ENCODE data around the gene TRPV2.
"Not testable (repeated sequence)": the region's sequence is repeated elsewhere in the genome, so short reads cannot be mapped to it uniquely, and the experiment has no call there.

The TRPV2 gene

DNA sequence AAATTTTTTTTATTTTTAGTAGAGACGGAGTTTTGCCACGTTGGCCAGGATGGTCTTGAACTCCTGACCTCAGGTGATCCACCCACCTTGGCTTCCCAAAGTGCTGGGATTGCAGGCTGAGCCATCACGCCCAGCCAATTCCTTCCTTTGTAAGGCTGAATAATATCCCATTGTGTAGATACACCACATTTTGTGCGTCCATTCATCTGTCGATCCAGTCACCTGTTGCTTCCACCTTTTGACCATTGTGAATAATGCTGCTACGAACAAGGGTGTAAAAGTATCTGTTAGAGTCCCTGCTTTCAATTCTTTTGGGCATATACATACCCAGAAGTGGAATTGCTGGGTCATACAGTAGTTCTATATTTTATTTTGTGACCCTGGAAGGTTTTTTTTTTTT, 15.3 kb downstream of the TRPV2 start:
- no peak for DNase-seq
- intact Hi-C loops (cut with DNase I) = no loop called here

GRCh38 chr17:16432017-16432416, 16.6 kb downstream of the TRPV2 start:
- no peak for DNase-seq
- intact Hi-C loops (cut with DNase I) = no loop called here

DNA sequence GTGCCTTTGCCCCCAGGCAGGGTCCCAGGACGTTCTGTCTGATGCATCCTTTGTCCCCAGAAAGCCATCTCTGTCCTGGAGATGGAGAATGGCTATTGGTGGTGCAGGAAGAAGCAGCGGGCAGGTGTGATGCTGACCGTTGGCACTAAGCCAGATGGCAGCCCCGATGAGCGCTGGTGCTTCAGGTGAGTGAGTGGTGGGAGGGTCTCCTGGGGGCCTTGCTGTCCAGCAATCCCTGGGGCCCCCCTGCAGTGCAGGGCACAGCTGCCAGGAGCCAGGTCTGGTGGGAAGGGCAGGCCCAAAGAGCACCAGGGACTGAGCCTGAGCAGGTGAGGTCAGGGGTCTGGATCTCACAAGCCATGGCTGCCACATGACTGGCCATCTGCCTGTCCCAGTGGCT, 18.1 kb downstream of the TRPV2 start:
- DNase-seq = no peak
- intact Hi-C loops (cut with DNase I) = no loop called here

GRCh38 chr17:16434662-16435061, 19.3 kb downstream of the TRPV2 start:
- intact Hi-C loops (cut with DNase I) = loop anchor here (5.0 kb wide), 1 partner anchor 72 kb away; no protein-coding TSS in a partner anchor
- DNase-seq = no peak

DNA sequence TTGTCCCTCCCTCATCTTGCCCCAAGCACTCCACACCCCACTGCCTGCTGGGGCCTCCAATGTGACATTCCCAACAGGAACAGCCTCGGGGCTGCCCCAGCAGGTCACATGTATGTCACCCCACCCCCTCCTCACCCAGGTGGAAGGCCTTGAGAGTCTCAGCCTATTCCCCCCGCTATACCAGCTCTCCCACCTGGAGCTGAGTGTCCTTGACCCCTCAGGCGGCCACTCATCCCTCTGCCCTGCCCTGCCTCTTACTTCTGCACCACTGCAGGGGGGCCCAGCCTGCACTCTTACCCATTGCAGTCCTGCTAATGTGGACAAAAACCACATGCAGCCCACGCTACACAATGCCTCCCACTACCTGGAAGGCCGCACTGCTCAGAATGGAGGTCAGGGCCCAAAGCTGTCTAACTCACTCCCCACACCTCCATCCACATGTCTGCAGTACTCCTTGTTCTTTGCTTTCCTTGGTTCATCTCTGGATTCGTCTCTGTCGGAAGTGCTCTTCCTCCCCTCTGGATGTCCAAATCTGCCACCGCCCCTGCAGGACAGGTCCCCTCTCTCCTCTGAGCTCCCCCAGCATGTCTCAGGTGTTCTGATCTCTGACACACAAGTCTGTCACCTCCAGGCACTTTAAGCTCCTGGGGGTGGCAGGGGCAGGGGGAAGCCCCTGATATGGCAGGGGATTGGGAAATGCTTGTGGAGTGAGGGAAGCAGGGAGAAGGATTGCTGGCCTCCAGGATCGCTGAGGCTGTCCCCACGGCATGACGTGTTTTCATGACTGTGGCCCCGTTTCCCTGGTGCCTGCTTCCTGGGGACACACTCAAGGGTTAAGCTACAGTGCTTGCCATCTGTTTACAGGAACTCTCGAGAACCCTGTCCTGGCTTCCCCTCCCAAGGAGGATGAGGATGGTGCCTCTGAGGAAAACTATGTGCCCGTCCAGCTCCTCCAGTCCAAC, 20.8 kb downstream of the TRPV2 start:
- intact Hi-C loops (cut with DNase I) = loop anchor here (5.0 kb wide), 1 partner anchor 74 kb away; no protein-coding TSS in a partner anchor
- no peak for DNase-seq

- intact Hi-C loops (cut with DNase I) = loop anchor here (5.0 kb wide), 1 partner anchor 75 kb away; no protein-coding TSS in a partner anchor
- DNase-seq = no peak
Measured at GRCh38 chr17:16437083-16437482, 21.7 kb downstream of the TRPV2 start.

DNA sequence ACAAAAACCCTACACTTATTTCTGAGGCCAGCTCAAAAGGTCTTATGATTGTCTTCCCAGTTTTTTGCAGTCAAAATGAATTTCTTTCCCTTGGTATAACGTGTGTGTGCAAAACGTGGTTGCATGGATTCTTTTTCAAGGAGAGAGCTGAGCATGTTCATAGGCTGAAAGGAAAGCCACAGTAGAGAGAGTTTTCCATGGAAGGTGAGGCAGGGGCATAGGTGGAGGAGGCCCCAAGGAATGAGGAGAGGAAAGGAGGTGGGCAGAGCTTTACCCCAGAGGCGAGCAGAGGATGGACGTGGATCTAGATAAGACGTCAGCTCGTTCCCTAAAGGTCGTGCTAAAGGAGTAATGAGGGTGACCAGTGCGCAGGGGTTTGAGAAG, 22.8 kb downstream of the TRPV2 start:
- intact Hi-C loops (cut with DNase I) = loop anchor here (2.0 to 5.0 kb wide), 2 partner anchors 57 to 76 kb away; partner anchors contain the start of gene UBB
- DNase-seq = no peak

DNA sequence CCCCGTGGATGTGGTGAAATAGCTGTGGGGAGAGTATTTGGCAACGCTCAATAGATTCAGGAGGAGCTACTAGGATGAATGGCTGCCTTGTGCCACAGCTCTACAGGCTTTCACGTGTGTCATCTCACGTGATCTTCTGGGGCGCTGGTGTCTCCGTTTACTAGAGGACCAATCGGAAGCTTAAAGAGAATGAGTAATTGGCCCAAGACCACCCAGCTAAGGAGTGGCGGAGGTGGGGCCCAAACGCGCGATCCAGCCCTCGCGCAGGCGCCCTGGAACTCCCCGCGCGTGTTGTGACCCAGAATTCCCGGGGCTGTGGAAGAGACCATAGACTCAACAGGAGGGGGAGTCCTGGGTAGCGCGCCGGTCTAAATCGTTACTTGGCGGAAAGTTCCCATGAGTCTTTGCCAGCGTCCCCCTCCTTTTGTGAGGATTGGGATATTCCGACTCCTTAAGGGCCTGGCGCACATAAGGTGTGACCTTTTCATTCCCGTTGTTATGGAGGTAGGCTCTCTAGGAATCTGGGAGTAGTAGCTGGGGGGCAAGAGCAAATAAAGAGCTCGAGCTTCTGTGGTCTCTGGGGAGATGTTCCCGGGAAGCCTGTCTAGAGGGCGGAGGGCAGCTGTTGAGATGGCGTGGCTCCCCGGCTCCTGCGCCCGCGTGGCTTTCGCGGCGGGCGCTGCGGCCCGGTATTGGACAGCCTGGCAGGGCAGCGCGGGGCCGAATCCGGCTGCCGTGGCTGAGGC, 23.4 kb downstream of the TRPV2 start:
- peak; percentile 90 to 99 (median 94) for DNase-seq
- intact Hi-C loops (cut with DNase I) = loop anchor here (2.0 to 5.0 kb wide), 2 partner anchors 58 to 76 kb away; partner anchors contain the start of gene UBB

DNA sequence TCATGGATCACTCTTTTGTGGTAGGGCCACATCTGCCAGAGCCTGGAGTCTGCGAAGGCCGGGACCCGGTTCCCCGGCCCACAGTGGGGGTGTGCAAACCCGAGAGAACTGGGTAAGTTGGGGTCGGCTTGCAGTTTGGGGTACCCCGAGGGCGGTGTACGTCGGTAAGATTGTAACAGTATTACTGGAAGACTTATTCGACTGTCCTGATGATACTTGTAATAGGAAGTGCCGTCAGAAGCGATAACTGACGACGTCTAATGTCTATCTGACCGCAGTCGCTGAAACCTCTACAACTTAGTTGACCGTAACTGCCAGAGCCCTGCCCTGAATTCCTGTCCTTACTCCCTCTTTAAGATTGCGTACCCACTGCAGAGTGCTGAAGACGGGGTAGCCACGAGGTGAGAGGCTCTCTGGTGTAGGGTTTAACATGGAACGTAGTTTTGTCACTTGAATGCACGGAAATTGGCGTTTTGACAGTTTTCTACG, 24.0 kb downstream of the TRPV2 start:
- intact Hi-C loops (cut with DNase I) = loop anchor here (2.0 to 5.0 kb wide), 2 partner anchors 59 to 77 kb away; partner anchors contain the start of gene UBB
- DNase-seq = no peak

DNA sequence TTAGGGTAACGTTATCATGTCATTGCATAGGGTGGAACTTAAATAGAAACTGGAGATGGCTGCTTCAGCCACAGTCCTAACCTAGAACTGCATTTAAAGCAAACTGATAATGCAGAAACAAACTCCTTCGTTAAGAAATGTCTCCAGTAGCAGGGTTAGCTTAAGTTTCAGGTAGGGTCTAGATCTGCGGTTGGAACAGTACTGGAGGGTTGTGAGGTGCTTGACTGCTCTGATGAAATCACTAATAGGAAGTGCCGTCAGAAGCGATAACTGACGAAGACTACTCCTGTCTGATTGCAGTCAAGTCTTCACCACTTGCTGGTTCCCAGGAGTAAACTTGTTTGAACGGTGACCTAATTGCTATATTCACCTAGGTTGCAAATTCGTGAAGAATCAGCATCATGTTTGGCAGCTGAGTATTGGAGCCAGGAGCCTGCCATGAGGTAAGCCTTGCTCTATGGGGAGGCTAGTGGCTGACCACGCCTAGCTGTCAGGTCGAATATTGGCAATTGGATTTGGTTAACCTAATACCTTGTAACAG, 24.5 kb downstream of the TRPV2 start:
- DNase-seq = no peak
- intact Hi-C loops (cut with DNase I) = loop anchor here (2.0 to 5.0 kb wide), 2 partner anchors 59 to 78 kb away; partner anchors contain the start of gene UBB

DNA sequence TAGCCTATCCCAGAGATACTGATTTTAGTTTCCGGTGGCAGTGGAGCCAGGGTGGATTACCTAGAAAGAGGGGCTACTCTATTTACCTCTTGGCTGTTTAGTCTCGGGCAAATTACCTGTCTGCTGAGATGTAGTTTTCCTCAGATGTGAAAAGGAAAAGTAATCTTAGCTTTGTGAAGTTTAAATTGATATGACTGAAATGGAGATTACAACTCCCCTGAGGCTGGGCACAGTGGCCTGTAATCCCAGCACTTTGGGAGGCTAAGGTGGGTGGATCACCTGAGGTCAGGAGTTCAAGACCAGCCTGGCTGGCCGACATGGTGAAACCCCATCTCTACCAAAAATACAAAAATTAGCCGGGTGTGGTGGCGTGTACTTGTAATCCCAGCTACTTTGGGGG, 25.0 kb downstream of the TRPV2 start:
- DNase-seq; intact Hi-C loops (cut with DNase I): not testable (repeated sequence)

- no peak for DNase-seq
Measured at GRCh38 chr17:16440901-16441629, 25.7 kb downstream of the TRPV2 start.

DNA sequence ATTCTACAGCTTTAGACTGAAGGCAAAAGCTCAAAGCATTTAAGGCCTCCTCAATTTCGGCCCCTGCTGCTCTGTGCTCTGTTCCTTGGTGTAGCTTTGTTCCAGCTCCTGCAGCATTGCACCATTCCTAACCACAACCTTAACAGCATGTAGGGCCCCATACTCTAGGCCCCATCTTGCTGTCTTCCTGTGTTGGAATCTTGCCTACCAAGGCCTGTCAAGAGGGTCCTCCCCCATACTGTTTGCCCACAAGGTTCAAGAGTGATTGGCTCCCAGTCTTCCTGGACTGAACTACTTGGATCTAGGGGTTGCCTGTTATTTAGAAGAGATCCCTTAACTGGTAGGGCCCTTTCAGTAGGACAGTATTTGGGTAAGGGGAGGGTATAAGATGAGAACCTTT, 26.8 kb downstream of the TRPV2 start:
- no peak for DNase-seq
- intact Hi-C loops (cut with DNase I) = no loop called here

More at GRCh38 chr17:16440901-16441629, 25.7 kb downstream of the TRPV2 start:
- intact Hi-C loops (cut with DNase I) = no loop called here

GRCh38 chr17:16442594-16443510, 27.5 kb downstream of the TRPV2 start:
- DNase-seq = no peak
- intact Hi-C loops (cut with DNase I) = no loop called here

DNA sequence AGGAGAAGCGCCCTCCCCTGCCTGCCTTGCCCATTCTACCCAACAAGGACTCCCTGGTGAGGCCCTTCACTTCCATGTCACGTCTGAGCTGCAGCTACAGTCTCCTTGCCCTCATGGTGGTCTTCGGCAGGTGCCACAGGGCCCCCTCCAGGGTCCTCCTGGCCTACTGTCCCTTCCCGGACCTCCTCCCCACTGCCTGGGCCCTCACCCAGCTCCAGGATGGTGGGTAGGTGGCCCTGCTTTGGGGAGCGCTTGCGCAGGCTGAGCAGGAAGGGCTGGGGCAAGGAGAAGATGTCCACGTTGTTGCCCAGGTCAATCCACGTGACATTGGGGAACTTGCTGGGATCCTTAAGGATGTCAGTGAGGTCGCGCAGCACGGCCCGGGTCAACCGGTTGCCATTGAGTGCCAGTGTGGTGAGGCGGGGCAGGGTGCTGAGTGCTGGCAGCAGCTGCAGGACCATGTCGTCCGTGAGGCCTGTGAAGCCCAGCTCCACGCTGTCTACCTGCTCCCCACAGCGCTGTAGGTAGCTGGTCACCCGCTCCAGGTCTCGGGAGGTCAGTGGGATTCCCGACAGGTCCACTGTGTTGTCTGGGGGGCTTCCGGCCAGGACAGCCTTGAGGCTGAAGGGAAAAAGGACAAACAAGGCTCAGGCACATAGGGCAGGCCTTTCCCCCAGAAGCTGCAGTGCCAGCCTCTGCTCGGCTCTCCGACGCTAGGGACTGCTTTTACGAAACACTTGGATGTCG, 28.3 kb downstream of the TRPV2 start:
- no peak for DNase-seq
- intact Hi-C loops (cut with DNase I) = no loop called here

DNA sequence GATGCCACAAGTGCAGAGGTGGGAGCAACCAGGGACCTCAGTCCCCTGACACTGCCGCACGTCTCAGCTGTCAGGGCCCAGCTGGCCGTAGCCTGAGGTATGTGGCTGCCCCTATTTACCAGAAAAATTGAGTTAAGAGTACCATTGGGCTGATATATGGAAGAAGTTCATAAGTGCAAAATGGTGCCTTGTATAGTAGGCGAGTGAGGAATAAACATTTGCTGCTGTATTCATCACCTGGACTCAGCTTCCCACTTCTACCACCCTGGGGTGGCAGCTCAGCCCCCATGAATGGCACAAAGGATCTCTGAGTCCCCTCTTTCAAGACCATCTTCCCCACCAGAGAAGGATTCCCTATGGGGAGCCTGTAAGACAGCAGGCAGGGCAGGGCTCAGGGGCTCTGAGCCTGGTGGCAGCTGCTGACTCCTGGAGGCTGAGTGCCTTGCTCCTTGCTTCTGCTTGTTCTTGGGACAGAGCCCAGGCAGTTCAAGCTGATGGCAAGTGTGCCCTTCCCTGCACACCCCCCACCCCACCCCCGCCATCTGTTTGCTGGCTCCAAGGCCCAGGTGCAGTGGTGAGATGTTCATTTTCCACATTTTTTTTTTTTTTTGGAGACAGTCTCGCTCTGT, 29.0 kb downstream of the TRPV2 start:
- DNase-seq = no peak
- intact Hi-C loops (cut with DNase I) = no loop called here

DNA sequence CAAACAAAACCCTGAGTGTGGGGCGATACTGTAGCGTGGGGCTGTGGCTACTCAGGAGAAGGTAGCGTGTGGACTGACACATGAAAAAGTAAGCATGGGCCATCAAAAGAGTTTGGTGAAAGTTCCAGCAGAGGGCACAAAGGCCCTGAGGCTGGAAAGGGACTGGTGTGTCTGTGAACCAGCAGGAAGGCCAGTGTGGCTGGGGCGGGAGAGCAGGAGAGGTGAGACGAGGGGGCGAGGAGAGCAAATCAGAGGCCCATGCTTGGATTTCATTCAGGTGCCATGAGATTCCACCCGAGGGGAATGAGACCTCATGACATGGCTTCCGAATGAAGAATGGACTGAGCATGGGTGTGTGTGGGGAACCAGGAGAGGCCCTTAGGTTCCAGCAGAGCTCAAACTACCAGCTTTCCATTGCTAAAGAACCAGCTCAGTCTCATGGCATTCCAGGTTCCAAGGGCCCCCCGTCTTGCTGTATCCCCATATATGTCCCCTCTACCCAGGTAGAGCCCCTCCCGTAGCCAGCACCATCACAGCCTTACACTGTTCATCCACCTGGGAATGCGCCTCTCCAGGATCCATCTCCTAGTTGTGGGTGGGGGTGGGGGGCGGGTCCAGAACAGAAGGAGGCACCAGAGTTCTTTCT, 31.1 kb downstream of the TRPV2 start:
- intact Hi-C loops (cut with DNase I) = no loop called here
- DNase-seq = no peak

All from posterior cingulate gyrus (tissue), 11 donors.